ENCODE data around the gene TCEAL2.
"Not testable (repeated sequence)": the region's sequence is repeated elsewhere in the genome, so short reads cannot be mapped to it uniquely, and the experiment has no call there.

GRCh38 chrX:102125436-102125835 lies at the start of gene TCEAL2:
- not testable (repeated sequence) for TF ChIP-seq CTCF (IDR thresholded peaks at IDR 0.05; ENCODE audit: insufficient read depth, low read length, poor library complexity, severe bottlenecking); EZH2phosphoT487 (conservative IDR thresholded peaks at IDR 0.05; ENCODE audit: low read length)

All from SU-DHL-6 (cell line).